Astrocyte of the spinal cord (primary cell): Measurements from ENCODE around the gene CDC42BPB.

ENCODE experiments used
- DNase-seq: peaks from one replicate; pipeline ENCODE4 v3.0.0; 2011; ENCODE audit warnings: low read depth, low spot score
- H3K4me3 ChIP-seq: 2 replicates; pipeline ENCODE4 v1.5.1; 2011; ENCODE audit warnings: low read depth, mild to moderate bottlenecking, low read length, moderate library complexity
- in situ Hi-C: cut with HindIII; loops from 2 replicates; pipeline ENCODE4 v1.10.0; 2017; ENCODE audit warnings: low sequenced_read_pairs
- TF ChIP-seq, protein P1 (sequence below): IDR thresholded peaks from 2 replicates; pipeline ENCODE4 v1.5.1; 2012; ENCODE audit warnings: low read depth, mild to moderate bottlenecking, low read length, inconsistent platforms

CDC42BPB gene

GRCh38 chr14:103019236-103019635, 38.1 kb downstream of the CDC42BPB start:
- H3K4me3 ChIP-seq, result no peak overlapping the region
- TF ChIP-seq, protein P1, sequence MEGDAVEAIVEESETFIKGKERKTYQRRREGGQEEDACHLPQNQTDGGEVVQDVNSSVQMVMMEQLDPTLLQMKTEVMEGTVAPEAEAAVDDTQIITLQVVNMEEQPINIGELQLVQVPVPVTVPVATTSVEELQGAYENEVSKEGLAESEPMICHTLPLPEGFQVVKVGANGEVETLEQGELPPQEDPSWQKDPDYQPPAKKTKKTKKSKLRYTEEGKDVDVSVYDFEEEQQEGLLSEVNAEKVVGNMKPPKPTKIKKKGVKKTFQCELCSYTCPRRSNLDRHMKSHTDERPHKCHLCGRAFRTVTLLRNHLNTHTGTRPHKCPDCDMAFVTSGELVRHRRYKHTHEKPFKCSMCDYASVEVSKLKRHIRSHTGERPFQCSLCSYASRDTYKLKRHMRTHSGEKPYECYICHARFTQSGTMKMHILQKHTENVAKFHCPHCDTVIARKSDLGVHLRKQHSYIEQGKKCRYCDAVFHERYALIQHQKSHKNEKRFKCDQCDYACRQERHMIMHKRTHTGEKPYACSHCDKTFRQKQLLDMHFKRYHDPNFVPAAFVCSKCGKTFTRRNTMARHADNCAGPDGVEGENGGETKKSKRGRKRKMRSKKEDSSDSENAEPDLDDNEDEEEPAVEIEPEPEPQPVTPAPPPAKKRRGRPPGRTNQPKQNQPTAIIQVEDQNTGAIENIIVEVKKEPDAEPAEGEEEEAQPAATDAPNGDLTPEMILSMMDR, result no peak

GRCh38 chr14:103016594-103016993, 40.8 kb downstream of the CDC42BPB start:
- in situ Hi-C loops, result no loop called here
- no peak for DNase-seq

More at GRCh38 chr14:103019236-103019635, 38.1 kb downstream of the CDC42BPB start:
- no peak for DNase-seq
- in situ Hi-C loops, result no loop called here

GRCh38 chr14:103016071-103016470, 41.3 kb downstream of the CDC42BPB start:
- no peak overlapping the region for H3K4me3 ChIP-seq
- TF ChIP-seq, protein P1, result no peak
- no peak for DNase-seq
- in situ Hi-C loops, result no loop called here

More at GRCh38 chr14:103016594-103016993, 40.8 kb downstream of the CDC42BPB start:
- TF ChIP-seq, protein P1, result no peak
- no peak overlapping the region for H3K4me3 ChIP-seq

GRCh38 chr14:103015426-103015825, 41.9 kb downstream of the CDC42BPB start:
- TF ChIP-seq, protein P1, result no peak
- in situ Hi-C loops, result no loop called here
- DNase-seq, result no peak
- no peak overlapping the region for H3K4me3 ChIP-seq

DNA sequence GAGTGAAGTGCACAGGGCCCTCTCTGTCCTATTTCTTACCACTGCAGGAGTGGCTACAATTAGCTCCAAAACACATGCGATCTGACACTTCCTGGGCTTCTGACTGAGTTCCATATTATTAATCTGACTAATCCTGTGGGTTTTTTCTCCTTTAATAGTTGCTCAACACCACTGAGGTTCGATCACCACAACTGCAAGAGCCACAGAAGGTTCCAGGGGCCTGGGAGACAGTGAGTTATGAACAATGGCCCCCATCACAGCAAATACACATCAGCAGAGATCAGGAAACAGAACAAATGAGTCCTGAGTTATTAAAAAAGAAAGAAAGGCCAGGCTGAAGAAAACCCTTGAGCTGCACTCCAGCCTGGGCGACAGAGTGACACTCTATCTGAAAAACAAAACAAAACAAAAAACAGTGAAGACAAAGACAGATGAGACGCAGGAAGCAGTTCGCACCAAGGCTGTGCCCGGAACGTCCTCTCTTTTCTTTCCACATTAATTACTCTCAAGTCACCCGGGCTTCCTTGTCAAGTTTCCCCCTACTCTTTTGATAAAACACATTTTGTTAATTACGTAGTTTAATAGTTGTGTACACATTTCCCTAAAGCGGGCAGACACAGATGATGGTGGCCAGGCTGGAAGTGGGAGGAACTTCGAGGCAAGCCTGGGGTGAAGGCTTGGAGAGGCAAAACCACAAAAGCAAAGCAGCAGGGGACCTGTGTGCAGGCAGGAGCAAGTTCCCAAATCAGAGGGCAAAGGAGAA, 42.7 kb downstream of the CDC42BPB start:
- TF ChIP-seq, protein P1, result no peak
- no peak overlapping the region for H3K4me3 ChIP-seq
- in situ Hi-C loops, result no loop called here
- DNase-seq, result peak; percentile 47

- H3K4me3 ChIP-seq, result no peak overlapping the region
- DNase-seq, result no peak
- in situ Hi-C loops, result no loop called here
- TF ChIP-seq, protein P1, result no peak
These were observed 44.3 kb downstream of the CDC42BPB start for GRCh38 chr14:103013028-103013427.
